Endometrial microvascular endothelial cells (primary cell): Measurements from ENCODE around the gene SCAMP4. TPM values are rescaled to one million over a fixed set of nuclear protein-coding genes. Genes with fewer than 3 reads are reported as not detected.

Experiments
- in situ Hi-C: cut with HindIII; loops from 2 replicates; pipeline ENCODE4 v1.10.0; 2017; ENCODE audit warnings: low sequenced_read_pairs, low pct_unique_long_range_greater_than_20kb; ENCODE audit errors: inconsistent ontology term
- total RNA-seq: library from RNA; depleted of rRNA; stranded (reverse); fragments of >200 nt; gene quantifications from one replicate; pipeline ENCODE4 v1.2.3, GENCODE V29; 2015; ENCODE audit errors: inconsistent ontology term

SCAMP4 gene
- total RNA-seq, 1 donor from 2014 or later: 83.0 TPM

- in situ Hi-C loops: no loop called here
Measured at GRCh38 chr19:1929021-1929742, 24.0 kb downstream of the SCAMP4 start.

GRCh38 chr19:1931445-1931844 lies 26.2 kb downstream of the SCAMP4 start:
- in situ Hi-C loops: no loop called here

DNA sequence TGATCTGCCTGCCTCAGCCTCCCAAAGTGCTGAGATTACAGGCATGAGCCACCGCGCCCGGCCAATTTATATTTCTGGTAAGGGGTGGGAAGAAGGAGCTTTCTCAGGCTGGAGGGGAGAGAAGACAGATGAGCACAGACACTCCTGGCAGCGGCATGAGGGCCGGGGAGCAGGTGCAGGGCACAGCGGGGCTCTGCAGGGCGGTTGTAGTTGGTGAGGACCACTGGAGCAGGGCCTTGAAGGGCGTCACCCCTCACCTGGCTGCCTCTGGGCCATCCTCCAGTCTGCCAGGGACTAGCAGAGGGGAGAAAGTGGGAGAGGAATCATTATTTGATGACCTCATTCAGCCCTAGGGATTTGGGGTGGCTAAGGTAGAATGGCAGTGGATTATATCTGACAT lies 27.2 kb downstream of the SCAMP4 start:
- in situ Hi-C loops: no loop called here

DNA sequence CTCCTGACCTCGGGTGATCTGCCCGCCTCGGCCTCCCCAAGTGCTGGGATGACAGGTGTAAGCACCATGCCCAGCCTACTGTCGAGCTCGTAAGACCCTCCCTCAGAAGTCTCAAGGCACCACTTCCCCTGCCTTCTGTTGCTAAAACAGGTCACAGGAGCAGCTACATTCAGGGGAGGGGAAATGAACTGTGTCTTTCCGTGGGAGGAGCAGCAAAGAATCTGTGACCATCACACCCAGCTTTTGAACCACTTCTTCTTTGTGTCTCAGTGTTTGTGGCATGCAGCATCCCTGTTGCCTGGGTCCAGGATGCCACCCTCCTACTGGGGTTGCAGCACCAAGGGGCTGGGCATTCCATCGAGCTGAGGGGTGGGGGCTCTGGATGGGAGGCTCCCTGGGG lies 28.0 kb downstream of the SCAMP4 start:
- in situ Hi-C loops: no loop called here

- in situ Hi-C loops: no loop called here
Measured at GRCh38 chr19:1933942-1934341, 28.7 kb downstream of the SCAMP4 start.

DNA sequence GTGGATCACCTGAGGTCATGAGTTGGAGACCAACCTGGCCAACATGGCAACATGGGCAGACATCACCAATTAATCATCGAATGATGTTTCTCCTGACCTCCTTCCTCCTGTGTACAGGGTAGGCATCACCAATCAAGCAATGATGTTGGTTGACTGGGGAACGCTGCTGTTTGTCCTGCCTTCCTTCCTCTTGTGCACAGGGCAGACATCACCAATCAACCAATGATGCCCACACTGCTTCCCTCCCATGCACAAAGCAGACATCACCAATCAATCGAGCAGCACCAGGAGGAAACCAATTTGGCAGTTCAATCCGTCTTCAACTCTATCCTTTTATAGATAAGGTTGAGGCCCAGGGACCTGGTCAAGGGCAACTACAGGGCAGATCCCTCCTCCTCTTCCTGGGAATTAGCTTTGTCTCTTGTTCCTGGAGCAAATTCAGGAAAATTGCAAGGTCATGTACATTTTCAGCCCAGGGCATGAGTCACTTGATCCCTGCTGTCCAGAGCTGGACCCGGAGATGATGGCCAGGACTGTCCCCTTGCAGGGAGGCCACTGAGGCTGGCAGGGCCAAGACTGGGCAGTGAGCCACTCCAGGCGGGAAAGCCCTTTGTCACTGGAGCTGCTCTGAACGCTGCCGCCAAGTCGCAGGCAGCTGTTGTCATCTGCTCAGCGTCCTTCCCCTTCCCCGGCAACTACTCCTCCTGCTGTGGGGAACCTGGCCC lies 30.4 kb downstream of the SCAMP4 start:
- in situ Hi-C loops: no loop called here

DNA sequence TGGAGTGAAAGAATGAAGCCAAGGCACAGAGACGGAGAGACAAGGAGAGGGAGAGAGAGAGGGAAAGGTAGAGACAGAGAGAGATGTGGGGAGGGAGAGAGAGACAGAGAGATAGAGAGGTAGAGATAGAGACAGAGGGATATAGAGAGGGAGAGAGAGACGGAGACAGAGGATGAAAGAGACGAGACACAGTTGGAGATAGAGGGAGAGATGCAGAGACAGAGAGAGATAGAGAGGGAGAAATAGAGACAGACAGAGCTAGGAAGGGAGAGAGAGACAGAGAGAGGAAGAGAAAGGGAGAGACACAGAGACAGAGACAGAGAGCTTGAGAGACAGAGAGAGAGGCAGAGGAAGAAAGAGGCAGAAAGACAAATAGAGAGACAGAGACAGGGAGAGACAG lies 31.2 kb downstream of the SCAMP4 start:
- in situ Hi-C loops: no loop called here

- in situ Hi-C loops: no loop called here
Measured at GRCh38 chr19:1936916-1937610, 31.9 kb downstream of the SCAMP4 start.

DNA sequence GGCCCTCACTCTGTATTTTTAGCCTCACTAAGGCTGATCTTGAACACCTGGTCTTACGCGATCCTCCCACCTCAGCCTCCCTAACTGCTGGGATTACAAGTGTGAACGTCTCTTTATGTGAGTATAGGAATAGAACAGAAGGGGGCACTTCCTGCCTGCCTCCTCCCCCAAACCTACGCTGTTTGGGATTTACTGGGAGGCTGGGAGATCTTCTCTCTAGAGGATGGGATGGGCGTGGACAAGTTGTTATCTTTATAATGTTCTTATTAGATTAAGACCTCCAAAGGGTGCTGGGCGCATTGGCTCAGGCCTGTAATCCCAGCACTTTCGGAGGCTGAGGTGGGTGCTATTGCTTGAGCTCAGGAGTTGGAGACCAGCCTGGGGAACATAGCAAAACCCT lies 32.9 kb downstream of the SCAMP4 start:
- in situ Hi-C loops: no loop called here

- in situ Hi-C loops: no loop called here
Measured at GRCh38 chr19:1941146-1942077, 36.2 kb downstream of the SCAMP4 start, which contains the start of gene CSNK1G2. Gene CSNK1G2, plus strand, starts transcription at chr19:1941172. Its CDS starts 28,601 bp downstream, at chr19:1969773.

GRCh38 chr19:1942078-1942933 lies 37.1 kb downstream of the SCAMP4 start:
- in situ Hi-C loops: no loop called here

GRCh38 chr19:1942934-1943555 lies 37.8 kb downstream of the SCAMP4 start:
- in situ Hi-C loops: no loop called here

DNA sequence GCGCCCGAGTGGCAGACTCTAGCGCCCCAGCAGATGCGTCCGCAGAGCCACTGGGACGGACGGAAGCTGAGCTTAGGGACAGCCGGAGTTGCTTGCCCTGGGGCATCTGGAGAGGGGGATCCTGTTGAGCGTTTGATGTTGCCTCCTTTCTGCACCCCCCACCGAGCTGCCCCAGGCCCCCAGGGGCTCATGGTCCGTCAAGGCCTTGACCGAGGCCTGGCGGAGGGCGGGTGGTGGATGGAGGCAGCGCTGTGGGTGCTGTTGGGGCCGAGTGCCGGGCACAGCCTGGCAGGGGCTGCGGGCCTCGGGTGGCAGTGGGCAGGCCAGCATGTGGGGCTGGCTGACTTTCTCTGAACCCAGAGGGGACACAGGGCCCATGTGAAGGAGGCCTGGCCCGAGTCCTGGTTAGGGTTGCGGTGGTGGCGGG lies 38.5 kb downstream of the SCAMP4 start:
- in situ Hi-C loops: no loop called here

DNA sequence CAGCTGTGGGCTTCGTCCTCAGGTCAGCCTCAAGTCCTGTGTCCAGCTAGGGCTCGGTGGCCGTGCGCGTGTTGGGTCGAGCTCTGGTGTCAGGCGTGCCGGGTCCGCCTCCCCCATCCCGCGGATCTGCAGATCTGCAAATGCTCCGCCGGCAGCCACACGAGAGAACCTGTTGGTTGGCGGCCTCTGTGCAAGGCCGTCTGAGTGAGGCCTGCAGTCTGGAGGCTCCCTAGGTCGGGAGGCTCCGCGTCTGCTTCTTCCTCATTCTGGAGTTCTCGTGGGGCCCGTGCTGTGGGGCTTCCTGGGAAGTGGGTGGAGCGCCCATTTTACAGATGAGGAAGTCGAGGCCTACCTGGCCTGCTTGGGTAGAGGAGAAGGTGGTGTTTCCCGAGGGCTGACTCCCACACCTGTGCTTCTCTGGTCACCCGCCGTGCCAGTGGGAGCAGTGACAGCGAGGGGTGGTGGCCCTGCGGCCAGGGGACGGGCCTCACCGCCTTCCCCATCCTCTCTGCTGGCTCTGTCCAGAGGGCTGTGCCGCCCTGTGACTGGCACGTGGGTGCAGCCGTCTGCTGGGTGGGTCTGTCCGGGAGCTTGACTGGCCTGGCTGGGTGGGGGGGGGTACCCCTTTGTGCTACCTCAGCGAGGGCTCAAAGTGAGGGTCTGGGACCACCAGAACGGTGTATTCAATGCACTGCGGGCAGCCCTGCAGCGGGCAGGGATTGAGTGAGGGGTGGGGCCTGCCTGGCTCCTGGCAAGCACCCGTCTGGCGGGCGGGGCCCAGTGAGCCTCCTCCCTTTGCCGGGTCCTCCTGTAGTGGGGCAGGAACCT lies 39.1 kb downstream of the SCAMP4 start:
- in situ Hi-C loops: no loop called here

DNA sequence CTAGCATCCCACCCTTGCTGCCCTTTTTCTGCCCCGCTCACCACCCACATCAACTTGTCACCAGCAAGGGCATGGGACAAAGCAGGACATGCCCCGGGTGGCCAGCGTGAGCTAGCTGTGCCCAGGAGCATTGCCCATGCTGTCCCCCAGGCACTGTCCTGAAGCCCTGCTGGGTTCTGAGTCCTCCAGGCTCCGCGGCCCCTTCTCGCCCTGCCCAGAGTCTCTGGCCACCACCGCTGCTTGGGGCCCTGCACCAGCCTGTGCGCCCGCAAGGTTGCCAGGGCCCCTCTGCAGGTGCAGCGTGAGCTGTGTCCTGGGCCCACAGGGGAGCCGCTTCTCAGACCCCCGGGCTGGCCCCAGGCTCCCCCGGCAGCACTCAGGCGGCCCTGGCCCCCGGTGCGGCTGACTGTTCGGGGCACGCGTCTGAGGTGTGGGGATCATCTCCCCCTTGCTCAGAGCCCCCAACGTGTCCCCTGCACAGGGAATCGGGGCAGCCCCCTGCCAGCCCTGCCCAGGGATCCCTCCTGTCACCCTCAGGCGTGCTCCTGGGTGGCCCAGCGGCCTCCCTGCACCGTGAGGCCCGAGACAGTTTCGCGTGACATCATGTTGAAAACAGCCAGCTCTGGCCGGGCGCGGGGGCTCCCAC lies 39.8 kb downstream of the SCAMP4 start:
- in situ Hi-C loops: no loop called here

DNA sequence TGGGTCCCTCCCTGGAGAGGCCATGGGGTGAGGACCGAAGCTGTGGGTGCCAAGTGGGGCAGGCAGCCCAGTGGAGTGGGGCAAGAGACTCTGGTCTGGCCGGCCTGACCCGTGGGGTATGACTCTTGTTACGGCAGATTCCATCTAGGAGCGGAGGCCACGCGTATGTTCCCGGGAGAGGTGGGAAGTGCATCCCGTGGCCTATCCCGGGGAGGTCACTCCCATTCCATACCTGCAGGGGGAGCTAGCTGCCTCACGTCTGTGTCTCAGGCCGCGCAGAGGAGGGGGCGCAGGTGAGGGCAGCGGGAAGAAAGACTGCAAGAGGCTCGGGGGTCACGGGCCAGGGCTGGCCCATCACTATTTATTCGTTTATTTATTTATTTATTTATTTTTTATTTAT lies 40.7 kb downstream of the SCAMP4 start:
- in situ Hi-C loops: no loop called here
